GM12878 (cell line): Measurements from ENCODE around the gene NXPE2. TPM values are rescaled to one million over a fixed set of nuclear protein-coding genes. Genes with fewer than 3 reads are reported as not detected.

ENCODE experiments used
- ATAC-seq: fragments of 200-7000 bp; cut with Tn5 transposase; 3 replicates; pipeline ENCODE4 v1.9.1; 2020; ENCODE audit warnings: mild to moderate bottlenecking, moderate library complexity
- BruUV-seq: library from RNA; stranded (reverse); fragments of 400-500 nt; replicated peaks from 2 replicates; lab custom pipeline; 2021; lab: Mats Ljungman, UMichigan
- CTCF ChIA-PET: fragments of 300-600 bp; sonication (Branson Sonifier 250); formaldehyde crosslinking; extraction: SDS; loops from one replicate; lab custom pipeline; 2021; ENCODE audit warnings: inconsistent platforms; lab: Yijun Ruan, JAX
- POLR2A ChIA-PET: fragments of 350-600 bp; formaldehyde crosslinking; extraction: SDS; loops from one replicate; lab custom pipeline; 2021; ENCODE audit warnings: inconsistent platforms; lab: Charles Lee
- RAD21 ChIA-PET: fragments of 300-600 bp; sonication (Branson Sonifier 250); formaldehyde crosslinking; loops from one replicate; lab custom pipeline; 2023; ENCODE audit warnings: antibody characterized with exemption; ENCODE audit not compliant: unreplicated experiment; lab: Charles Lee
- SMC1A ChIA-PET: fragments of 300-600 bp; sonication (Branson Sonifier 250); formaldehyde crosslinking; loops from one replicate; lab custom pipeline; 2023; ENCODE audit not compliant: unreplicated experiment, uncharacterized antibody; lab: Charles Lee
- DNase-seq: peaks from one replicate; pipeline ENCODE4 v3.0.0-alpha.2; 2011; ENCODE audit warnings: low read depth, low spot score
- FAIRE-seq: peaks from 3 replicates; lab custom pipeline; 2011; peaks lifted over from hg19 to GRCh38; lab: Jason Lieb, UNC
- H2AFZ ChIP-seq: 2 replicates; pipeline ENCODE4 v1.6.0; 2011; ENCODE audit warnings: low read depth, low read length, control low read depth; ENCODE audit not compliant: control insufficient read depth
- H3K27ac ChIP-seq: 2 replicates; pipeline ENCODE4 v1.5.1; 2011; ENCODE audit warnings: control low read depth; ENCODE audit not compliant: control insufficient read depth, insufficient read depth
- H3K27me3 ChIP-seq, 2 experiments: replicated peaks in 1 of 2; 2 replicates each; pipeline versions ENCODE4 v1.6.0 to v1.6.1; 2011; ENCODE audit warnings: low read length in 1 of 2; ENCODE audit not compliant: control insufficient read depth in 2 of 2, insufficient read depth in 2 of 2
- H3K36me3 ChIP-seq, 2 experiments: 2 replicates each; pipeline ENCODE4 v1.5.1; 2011; ENCODE audit warnings: low read length in 1 of 2; ENCODE audit not compliant: control insufficient read depth in 2 of 2, insufficient read depth in 2 of 2
- H3K4me1 ChIP-seq: 2 replicates; pipeline ENCODE4 v1.6.1; 2011; ENCODE audit warnings: mild to moderate bottlenecking, low read length, moderate library complexity, mixed read lengths; ENCODE audit not compliant: control insufficient read depth, insufficient read depth
- H3K4me2 ChIP-seq: 2 replicates; pipeline ENCODE4 v1.6.0; 2011; ENCODE audit warnings: control low read depth; ENCODE audit not compliant: control insufficient read depth, insufficient read depth
- H3K4me3 ChIP-seq: fragments of 200-600 bp; sonication (generic); 2 replicates; pipeline ENCODE4 v1.5.1; 2016
- H3K79me2 ChIP-seq: 2 replicates; pipeline ENCODE4 v1.6.0; 2011; ENCODE audit warnings: low read length; ENCODE audit not compliant: control insufficient read depth, insufficient read depth
- H3K9ac ChIP-seq: 2 replicates; pipeline ENCODE4 v1.8.0; 2011; ENCODE audit warnings: low read length, control low read depth, mixed read lengths; ENCODE audit not compliant: control insufficient read depth, insufficient read depth
- H3K9me3 ChIP-seq: replicated peaks from 3 replicates; pipeline ENCODE4 v1.5.1; 2011; ENCODE audit warnings: mild to moderate bottlenecking, low read length; ENCODE audit not compliant: control insufficient read depth, insufficient read depth
- H4K20me1 ChIP-seq: 2 replicates; pipeline ENCODE4 v1.6.0; 2011; ENCODE audit not compliant: control insufficient read depth, insufficient read depth
- CEBPB ChIP-seq, 2 experiments: fragments of 150-350 bp in 1 of 2; IDR thresholded peaks; 2 replicates each; pipeline ENCODE4 v1.6.1; 2012 to 2014; ENCODE audit warnings: low read depth in 2 of 2, low read length in 2 of 2, borderline replicate concordance in 1 of 2, inconsistent platforms in 1 of 2
- EED ChIP-seq: sonication (generic); IDR thresholded peaks from 2 replicates; pipeline ENCODE4 v1.6.1; 2016; ENCODE audit warnings: antibody characterized with exemption, low read depth
- FOS ChIP-seq: IDR thresholded peaks from 3 replicates; pipeline ENCODE4 v1.6.1; 2011; ENCODE audit warnings: borderline replicate concordance; ENCODE audit not compliant: insufficient read length; ENCODE audit errors: extremely low read depth
- GATAD2B ChIP-seq: fragments of 450-650 bp; conservative IDR thresholded peaks from 2 replicates; pipeline ENCODE4 v1.6.1; 2017; ENCODE audit warnings: low read depth, mild to moderate bottlenecking, moderate library complexity
- JUND ChIP-seq: IDR thresholded peaks from 2 replicates; pipeline ENCODE4 v1.6.1; 2012; ENCODE audit warnings: low read depth, mild to moderate bottlenecking, low read length, improper control_type of control experiment, moderate library complexity
- KDM1A ChIP-seq: fragments of 200-600 bp; sonication (generic); IDR thresholded peaks from 2 replicates; pipeline ENCODE4 v1.6.1; 2016; ENCODE audit warnings: borderline replicate concordance
- MYC ChIP-seq: IDR thresholded peaks from 2 replicates; pipeline ENCODE4 v1.6.1; 2011; ENCODE audit warnings: mild to moderate bottlenecking, low read length, moderate library complexity, inconsistent platforms; ENCODE audit not compliant: insufficient read depth, insufficient replicate concordance, insufficient read length, severe bottlenecking
- PAX5 ChIP-seq: IDR thresholded peaks from 2 replicates; pipeline ENCODE4 v1.6.1; 2011; ENCODE audit warnings: low read depth, low read length, borderline replicate concordance
- PML ChIP-seq: IDR thresholded peaks from 2 replicates; pipeline ENCODE4 v1.6.1; 2012; ENCODE audit warnings: low read length, inconsistent platforms
- RAD51 ChIP-seq: fragments of 450-650 bp; IDR thresholded peaks from 2 replicates; pipeline ENCODE4 v1.6.1; 2016; ENCODE audit warnings: moderate library complexity, mild to moderate bottlenecking, inconsistent platforms
- SMARCA5 ChIP-seq: fragments of 450-650 bp; IDR thresholded peaks from 2 replicates; pipeline ENCODE4 v1.6.1; 2017; ENCODE audit warnings: mild to moderate bottlenecking
- SMC3 ChIP-seq: IDR thresholded peaks from 2 replicates; pipeline ENCODE4 v1.6.1; 2011; ENCODE audit warnings: low read length, improper control_type of control experiment, borderline replicate concordance
- SRF ChIP-seq, 2 experiments: IDR thresholded peaks; 2 replicates each; pipeline ENCODE4 v1.6.1; 2011; ENCODE audit warnings: low read depth in 2 of 2, low read length in 2 of 2, mild to moderate bottlenecking in 1 of 2, moderate library complexity in 1 of 2
- TBL1XR1 ChIP-seq: IDR thresholded peaks from 2 replicates; pipeline ENCODE4 v1.6.1; 2012; ENCODE audit warnings: low read depth, low read length, improper control_type of control experiment
- TCF12 ChIP-seq: IDR thresholded peaks from 2 replicates; pipeline ENCODE4 v1.6.1; 2011; ENCODE audit warnings: low read depth, mild to moderate bottlenecking, low read length
- WGBS: methylation state at CpG from one replicate; pipeline ENCODE4 v1.1.6; 2016; ENCODE audit warnings: low lambda C conversion rate; ENCODE audit not compliant: insufficient replicate concordance, insufficient coverage; ENCODE audit errors: missing lambda C conversion rate; 5-methylcytosine and 5-hydroxymethylcytosine counted together
- in situ Hi-C: fragments of 300-500 bp; cut with MboI; formaldehyde crosslinking; loops from 9 replicates; pipeline ENCODE4 v1.14.3; 2018; ENCODE audit warnings: mixed read lengths
- intact Hi-C: fragments of 100-400 bp; cut with micrococcal nuclease; formaldehyde crosslinking; loops from one replicate; pipeline ENCODE4 v1.14.2; 2022; ENCODE audit not compliant: unreplicated experiment
- polyA plus RNA-seq, 11 experiments: library from polyadenylated mRNA; depleted of rRNA in 4 of 11; unstranded in 6 of 11; stranded (reverse) in 5 of 11; fragments of >200 nt; fragmentation: Nextera tagmentation in 4 of 11; fragmentation: Illumina TruSeq in 1 of 11; extraction: Ambion mirVana in 4 of 11; extraction: Trizol in 1 of 11; gene quantifications; 1 replicate in 1 of 11; 2 replicates in 10 of 11; pipeline versions ENCODE4 v1.2.1 to v1.2.3, GENCODE V29; 2011 to 2016; ENCODE audit warnings: inconsistent platforms in 2 of 11, missing spikeins in 2 of 11, low read depth in 1 of 11
- total RNA-seq, 4 experiments: library from RNA; depleted of rRNA in 3 of 4; stranded (reverse); fragments of >200 nt in 3 of 4; fragmentation: Illumina TruSeq in 1 of 4; extraction: Trizol in 1 of 4; gene quantifications; 2 replicates each; pipeline versions ENCODE4 v1.2.1 to v1.2.3, GENCODE V29; 2013 to 2021
- TF ChIP-seq, protein P1 (sequence below): fragments of 450-650 bp; IDR thresholded peaks from 2 replicates; pipeline ENCODE4 v1.6.1; 2016; ENCODE audit warnings: mild to moderate bottlenecking, moderate library complexity, borderline replicate concordance
- TF ChIP-seq, protein P2 (sequence below): IDR thresholded peaks from 2 replicates; pipeline ENCODE4 v1.6.1; 2012; ENCODE audit warnings: mild to moderate bottlenecking, low read depth, low read length

NXPE2 gene
- total and polyA plus RNA-seq, 10 of the 15 experiments (the other 5 are each of a cell fraction or from before 2014, with no cell fraction given), result not detected

DNA sequence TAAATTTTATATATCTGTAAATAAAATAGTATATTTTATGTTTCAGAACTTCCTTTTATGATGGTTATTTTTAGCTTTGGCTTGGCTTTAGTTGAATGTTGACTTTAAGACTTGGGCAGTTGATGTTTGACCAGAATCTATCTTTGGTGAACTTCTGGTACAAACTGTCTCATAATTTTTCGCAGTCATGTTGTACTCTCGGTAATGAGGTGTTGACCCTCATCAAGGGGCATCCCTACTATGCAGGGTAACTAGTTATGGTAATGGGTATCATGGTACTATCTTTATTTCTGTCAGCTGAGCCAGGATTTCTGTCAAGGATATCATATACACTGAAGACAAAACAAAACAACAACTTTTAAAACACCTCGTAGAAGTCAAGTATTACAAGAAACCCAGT is 67.7 kb downstream of the NXPE2 start:
- no peak for DNase-seq
- Histone ChIP-seq H3K36me3 (no peaks in the 10 kb centered on the region), H3K4me3 (no peak overlapping the region), H3K27me3 (peaks cover 0 to 1% of the 10 kb centered on the region in 2 experiments; a peak in 2 of 4 replicates), H3K9me3 (no peaks in the 10 kb centered on the region; the same call in 2 of the 3 replicates), H2AFZ (no peak overlapping the region), H3K79me2 (no peaks in the 10 kb centered on the region), H4K20me1 (no peaks in the 10 kb centered on the region)
- POLR2A ChIA-PET, result no interaction called here
- in situ Hi-C loops, result no loop called here
- no peak for ATAC-seq
- TF ChIP-seq KDM1A, result no peak
- no peak for TF ChIP-seq PML
- no peak for TF ChIP-seq TBL1XR1
- no peak for TF ChIP-seq PAX5
- no peak for TF ChIP-seq JUND
- TF ChIP-seq SMC3, result no peak
- TF ChIP-seq, protein P1, sequence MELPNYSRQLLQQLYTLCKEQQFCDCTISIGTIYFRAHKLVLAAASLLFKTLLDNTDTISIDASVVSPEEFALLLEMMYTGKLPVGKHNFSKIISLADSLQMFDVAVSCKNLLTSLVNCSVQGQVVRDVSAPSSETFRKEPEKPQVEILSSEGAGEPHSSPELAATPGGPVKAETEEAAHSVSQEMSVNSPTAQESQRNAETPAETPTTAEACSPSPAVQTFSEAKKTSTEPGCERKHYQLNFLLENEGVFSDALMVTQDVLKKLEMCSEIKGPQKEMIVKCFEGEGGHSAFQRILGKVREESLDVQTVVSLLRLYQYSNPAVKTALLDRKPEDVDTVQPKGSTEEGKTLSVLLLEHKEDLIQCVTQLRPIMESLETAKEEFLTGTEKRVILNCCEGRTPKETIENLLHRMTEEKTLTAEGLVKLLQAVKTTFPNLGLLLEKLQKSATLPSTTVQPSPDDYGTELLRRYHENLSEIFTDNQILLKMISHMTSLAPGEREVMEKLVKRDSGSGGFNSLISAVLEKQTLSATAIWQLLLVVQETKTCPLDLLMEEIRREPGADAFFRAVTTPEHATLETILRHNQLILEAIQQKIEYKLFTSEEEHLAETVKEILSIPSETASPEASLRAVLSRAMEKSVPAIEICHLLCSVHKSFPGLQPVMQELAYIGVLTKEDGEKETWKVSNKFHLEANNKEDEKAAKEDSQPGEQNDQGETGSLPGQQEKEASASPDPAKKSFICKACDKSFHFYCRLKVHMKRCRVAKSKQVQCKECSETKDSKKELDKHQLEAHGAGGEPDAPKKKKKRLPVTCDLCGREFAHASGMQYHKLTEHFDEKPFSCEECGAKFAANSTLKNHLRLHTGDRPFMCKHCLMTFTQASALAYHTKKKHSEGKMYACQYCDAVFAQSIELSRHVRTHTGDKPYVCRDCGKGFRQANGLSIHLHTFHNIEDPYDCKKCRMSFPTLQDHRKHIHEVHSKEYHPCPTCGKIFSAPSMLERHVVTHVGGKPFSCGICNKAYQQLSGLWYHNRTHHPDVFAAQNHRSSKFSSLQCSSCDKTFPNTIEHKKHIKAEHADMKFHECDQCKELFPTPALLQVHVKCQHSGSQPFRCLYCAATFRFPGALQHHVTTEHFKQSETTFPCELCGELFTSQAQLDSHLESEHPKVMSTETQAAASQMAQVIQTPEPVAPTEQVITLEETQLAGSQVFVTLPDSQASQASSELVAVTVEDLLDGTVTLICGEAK, result no peak
- TF ChIP-seq FOS, result no peak
- TF ChIP-seq GATAD2B, result no peak
- no peak for TF ChIP-seq RAD51
- no peak for TF ChIP-seq CEBPB (IDR thresholded peaks at IDR 0.05; ENCODE audit: borderline replicate concordance in 1 of 2, low read depth in 2 of 2, low read length in 2 of 2)
- TF ChIP-seq EED, result no peak
- no peak for TF ChIP-seq SMARCA5
- TF ChIP-seq MYC, result no peak
- TF ChIP-seq, protein P2, sequence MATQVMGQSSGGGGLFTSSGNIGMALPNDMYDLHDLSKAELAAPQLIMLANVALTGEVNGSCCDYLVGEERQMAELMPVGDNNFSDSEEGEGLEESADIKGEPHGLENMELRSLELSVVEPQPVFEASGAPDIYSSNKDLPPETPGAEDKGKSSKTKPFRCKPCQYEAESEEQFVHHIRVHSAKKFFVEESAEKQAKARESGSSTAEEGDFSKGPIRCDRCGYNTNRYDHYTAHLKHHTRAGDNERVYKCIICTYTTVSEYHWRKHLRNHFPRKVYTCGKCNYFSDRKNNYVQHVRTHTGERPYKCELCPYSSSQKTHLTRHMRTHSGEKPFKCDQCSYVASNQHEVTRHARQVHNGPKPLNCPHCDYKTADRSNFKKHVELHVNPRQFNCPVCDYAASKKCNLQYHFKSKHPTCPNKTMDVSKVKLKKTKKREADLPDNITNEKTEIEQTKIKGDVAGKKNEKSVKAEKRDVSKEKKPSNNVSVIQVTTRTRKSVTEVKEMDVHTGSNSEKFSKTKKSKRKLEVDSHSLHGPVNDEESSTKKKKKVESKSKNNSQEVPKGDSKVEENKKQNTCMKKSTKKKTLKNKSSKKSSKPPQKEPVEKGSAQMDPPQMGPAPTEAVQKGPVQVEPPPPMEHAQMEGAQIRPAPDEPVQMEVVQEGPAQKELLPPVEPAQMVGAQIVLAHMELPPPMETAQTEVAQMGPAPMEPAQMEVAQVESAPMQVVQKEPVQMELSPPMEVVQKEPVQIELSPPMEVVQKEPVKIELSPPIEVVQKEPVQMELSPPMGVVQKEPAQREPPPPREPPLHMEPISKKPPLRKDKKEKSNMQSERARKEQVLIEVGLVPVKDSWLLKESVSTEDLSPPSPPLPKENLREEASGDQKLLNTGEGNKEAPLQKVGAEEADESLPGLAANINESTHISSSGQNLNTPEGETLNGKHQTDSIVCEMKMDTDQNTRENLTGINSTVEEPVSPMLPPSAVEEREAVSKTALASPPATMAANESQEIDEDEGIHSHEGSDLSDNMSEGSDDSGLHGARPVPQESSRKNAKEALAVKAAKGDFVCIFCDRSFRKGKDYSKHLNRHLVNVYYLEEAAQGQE, result no peak
- no peak for TF ChIP-seq TCF12
- TF ChIP-seq SRF (IDR thresholded peaks at IDR 0.05; ENCODE audit: low read depth in 2 of 2, low read length in 2 of 2), result no peak
- TF ChIP-seq, all 136 proteins: peak for 0
- H3K4me2 ChIP-seq, result no peak overlapping the region
- H3K9ac ChIP-seq, result no peak overlapping the region
- CTCF ChIA-PET, result no interaction called here
- H3K27ac ChIP-seq, result no peak overlapping the region
- SMC1A ChIA-PET, result no interaction called here
- RAD21 ChIA-PET, result no interaction called here
- WGBS, result 12% methylated on average over 3 of the region's 3 CpGs
- intact Hi-C loops, result no loop called here
- no peak for FAIRE-seq
- no TSS peak for BruUV-seq
- no peaks in the 10 kb centered on the region for H3K4me1 ChIP-seq
